ENCODE measurements around the gene PCDHB6.
"Not testable (repeated sequence)": the region's sequence is repeated elsewhere in the genome, so short reads cannot be mapped to it uniquely, and the experiment has no call there.

DNA sequence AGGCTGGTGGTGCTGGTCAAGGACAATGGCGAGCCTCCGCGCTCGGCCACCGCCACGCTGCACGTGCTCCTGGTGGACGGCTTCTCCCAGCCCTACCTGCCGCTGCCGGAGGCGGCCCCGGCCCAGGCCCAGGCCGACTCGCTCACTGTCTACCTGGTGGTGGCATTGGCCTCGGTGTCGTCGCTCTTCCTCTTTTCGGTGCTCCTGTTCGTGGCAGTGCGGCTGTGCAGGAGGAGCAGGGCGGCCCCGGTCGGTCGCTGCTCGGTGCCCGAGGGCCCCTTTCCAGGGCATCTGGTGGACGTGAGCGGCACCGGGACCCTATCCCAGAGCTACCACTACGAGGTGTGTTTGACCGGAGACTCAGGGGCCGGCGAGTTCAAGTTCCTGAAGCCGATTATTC, 12.5 kb upstream of the PCDHB6 start:
- TF ChIP-seq, protein P1, sequence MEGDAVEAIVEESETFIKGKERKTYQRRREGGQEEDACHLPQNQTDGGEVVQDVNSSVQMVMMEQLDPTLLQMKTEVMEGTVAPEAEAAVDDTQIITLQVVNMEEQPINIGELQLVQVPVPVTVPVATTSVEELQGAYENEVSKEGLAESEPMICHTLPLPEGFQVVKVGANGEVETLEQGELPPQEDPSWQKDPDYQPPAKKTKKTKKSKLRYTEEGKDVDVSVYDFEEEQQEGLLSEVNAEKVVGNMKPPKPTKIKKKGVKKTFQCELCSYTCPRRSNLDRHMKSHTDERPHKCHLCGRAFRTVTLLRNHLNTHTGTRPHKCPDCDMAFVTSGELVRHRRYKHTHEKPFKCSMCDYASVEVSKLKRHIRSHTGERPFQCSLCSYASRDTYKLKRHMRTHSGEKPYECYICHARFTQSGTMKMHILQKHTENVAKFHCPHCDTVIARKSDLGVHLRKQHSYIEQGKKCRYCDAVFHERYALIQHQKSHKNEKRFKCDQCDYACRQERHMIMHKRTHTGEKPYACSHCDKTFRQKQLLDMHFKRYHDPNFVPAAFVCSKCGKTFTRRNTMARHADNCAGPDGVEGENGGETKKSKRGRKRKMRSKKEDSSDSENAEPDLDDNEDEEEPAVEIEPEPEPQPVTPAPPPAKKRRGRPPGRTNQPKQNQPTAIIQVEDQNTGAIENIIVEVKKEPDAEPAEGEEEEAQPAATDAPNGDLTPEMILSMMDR (IDR thresholded peaks at IDR 0.05; ENCODE audit: low read depth, low read length) = not testable (repeated sequence)
- not testable (repeated sequence) for TF ChIP-seq EZH2phosphoT487 (IDR thresholded peaks at IDR 0.05; ENCODE audit: low read depth)
